HG03432 (cell line): Measurements from ENCODE around the gene PCBP3.
"Not testable (repeated sequence)": the region's sequence is repeated elsewhere in the genome, so short reads cannot be mapped to it uniquely, and the experiment has no call there.

Experiments used
- ATAC-seq: cut with Tn5 transposase; IDR thresholded peaks from one replicate; pipeline ENCODE4 v1.9.1; 2021; ENCODE audit warnings: mild to moderate bottlenecking, moderate library complexity; ENCODE audit not compliant: unreplicated experiment

Gene PCBP3

DNA sequence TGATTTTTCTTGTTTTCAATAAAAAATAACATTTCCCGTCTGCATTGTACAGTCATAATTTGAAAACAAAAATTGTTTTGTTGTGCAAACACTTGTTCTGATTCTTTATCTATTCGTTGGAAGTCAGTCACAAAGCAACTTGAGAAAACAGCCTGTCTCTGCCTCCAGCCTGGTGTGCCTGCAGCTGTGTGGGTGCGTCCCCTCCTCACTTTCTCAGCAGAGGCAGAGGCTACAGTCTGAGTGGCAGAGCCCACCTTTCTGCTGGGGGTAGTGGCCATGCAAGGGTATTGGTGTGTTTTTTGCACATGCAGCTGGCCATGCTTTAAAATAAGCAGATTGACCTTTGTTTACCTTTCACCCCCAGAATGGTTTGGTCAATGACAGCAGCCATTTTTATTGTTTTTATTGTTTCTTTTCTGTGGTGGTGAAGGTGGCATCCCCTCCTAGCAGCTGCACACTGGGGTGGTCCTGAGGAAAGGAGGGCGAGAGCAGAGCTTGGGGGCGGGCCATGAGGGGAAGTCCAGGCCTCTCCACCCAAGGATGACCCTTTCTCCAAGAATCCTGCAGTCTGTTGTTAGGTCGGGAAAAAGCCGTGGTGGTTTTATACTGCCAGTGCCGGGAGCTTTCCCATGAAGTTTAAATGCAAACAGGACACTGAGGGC, 159.6 kb downstream of the PCBP3 start:
- no peak for ATAC-seq

DNA sequence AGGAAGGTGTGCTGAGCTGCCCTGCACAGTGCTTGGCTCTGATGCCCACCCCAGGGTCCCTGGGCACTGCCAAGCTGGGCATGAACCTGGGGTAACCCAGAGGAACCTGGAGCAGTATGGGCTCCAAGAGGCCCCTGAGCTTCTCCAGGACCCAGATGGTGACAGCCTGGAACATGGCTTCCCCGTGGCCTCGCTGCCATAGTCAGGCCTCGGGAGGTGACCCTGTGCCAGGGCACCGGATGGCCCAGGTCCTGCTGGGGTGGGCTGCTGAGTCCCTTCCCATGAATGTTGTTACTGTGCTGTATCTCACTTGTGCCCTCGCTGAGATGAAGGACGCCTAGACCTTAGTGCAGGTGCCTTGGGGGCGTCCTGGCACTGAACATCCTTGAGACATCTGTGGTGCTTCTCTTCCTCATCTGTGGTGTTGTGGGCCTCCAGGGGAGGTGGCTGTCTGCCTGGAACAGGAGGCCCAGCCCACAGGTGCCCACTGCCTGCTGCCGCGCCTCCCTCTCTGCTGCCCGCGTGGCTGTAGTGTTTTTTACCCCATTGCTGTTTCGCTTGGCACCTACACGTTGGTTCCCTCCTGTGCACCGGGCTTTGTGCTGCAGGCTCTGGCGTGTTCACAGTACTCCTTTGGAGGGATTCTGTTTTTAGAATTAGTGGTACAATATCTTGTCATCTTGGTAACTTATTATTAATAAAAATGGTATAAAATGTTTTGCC, 160.3 kb downstream of the PCBP3 start:
- no peak for ATAC-seq

DNA sequence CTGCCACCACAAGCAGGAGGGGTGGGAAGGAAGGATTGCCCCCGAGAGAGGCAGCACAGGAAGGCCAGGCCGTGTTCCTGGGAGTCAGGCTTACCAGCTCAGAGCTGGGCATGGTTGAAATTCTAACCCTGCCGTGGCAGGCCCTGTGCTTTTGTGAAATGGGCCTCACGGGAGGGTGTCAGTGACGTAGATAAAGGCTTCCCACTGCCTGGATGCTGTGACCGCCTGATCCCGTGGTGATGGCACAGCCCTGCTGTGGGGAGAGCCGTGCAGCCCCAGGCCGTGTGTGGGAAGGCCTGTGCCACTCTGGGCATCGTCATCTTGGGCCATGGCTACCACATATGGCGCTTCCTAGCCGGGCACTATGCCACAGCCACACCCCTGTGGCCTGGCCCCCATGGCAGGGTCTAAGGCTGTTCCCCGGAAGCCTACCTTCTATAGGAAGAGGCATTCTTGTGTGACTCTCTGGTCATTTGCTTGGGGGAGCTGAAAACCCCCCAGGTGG, 161.3 kb downstream of the PCBP3 start:
- ATAC-seq = no peak

DNA sequence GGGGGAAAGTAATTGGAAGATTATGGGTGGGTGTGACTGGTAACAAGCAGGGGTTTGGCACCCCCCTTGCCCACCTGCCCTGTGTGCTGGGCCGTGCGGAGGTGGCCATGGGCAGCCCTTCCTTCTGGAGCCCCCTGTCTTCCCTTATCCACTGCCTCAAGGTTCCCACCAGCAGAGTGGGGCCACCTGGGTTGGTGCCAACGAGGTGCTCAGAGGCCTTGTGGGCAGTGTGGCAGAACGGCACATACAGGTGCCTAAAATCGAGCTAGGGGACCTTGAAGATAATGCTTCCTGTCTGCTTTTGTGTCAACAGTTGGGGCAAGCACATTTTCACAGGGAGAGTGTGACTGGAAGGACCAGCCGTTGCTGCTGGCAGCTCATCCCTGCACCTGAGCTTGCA, 161.8 kb downstream of the PCBP3 start:
- no peak for ATAC-seq

DNA sequence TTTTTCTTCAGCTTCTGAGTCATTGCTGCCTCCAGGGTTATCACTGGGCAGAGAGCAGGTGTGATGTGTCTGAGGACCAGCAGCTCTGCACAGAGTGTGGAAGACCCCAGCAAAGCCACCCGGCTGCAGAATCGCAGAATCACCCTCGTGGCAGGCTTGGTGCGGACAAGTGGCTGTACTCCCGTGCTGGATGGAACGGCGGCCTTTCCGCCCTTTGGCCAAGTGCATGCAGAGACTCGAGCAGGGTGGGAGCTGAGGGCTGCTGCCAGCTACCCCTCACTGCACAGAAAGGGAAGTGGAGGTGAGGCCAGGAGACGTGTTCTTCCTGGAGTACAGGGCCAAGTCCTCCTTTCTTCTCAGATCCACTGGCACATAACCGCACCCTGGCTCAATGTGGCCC, 162.5 kb downstream of the PCBP3 start:
- ATAC-seq = no peak

DNA sequence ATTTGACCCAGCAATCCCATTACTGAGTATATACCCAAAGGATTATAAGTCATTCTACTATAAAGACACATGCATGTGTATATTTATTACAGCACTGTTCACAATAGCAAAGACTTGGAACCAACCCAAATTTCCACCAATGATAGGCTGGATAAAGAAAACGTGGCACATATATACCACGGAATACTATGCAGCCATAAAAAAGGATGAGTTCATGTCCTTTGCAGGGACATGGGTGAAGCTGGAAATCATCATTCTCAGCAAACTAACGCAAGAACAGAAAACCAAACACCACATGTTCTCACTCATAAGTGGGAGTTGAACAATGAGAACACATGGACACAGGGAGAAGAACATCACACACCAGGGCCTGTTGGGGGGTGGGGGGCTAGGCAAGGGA, 165.1 kb downstream of the PCBP3 start:
- not testable (repeated sequence) for ATAC-seq

DNA sequence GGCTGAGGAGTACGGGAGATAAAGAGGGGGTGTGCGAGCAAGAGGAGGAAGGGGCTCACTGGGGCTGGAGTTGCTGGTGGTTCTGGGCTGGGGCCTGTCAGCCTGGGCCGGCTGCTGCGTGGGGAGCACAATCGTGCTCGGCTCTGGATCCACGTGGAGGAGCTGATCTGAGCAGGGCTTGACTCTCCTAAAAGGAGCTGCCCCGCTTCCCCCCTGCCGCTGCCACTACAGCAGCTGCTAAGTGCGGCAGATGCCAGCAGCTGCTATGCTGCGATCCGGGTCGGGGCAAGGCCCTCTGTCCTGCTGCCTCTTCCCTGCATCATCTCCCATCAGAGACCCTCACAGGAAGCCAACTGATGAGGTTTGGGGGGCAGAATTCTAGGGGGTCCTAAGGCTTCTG, 165.9 kb downstream of the PCBP3 start:
- ATAC-seq = no peak

DNA sequence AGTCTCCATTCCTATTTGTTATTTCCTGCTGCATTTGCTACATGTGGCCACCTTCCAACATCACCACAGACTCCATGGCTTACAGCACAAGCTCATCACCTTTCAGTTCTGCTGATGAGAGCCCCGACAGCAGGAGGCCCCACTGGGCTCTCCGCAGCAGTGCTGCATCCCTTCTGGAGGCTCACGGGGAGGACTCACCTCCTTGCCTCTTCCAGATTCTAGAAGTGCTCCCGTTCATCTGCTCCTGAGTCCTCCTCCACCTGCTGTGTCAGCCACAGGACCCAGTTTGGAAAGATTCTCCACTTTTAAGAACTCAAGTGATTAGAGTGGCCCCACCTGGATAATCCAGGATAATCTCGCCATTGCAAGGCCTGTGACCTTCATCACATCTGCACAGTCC, 167.6 kb downstream of the PCBP3 start:
- ATAC-seq = no peak

DNA sequence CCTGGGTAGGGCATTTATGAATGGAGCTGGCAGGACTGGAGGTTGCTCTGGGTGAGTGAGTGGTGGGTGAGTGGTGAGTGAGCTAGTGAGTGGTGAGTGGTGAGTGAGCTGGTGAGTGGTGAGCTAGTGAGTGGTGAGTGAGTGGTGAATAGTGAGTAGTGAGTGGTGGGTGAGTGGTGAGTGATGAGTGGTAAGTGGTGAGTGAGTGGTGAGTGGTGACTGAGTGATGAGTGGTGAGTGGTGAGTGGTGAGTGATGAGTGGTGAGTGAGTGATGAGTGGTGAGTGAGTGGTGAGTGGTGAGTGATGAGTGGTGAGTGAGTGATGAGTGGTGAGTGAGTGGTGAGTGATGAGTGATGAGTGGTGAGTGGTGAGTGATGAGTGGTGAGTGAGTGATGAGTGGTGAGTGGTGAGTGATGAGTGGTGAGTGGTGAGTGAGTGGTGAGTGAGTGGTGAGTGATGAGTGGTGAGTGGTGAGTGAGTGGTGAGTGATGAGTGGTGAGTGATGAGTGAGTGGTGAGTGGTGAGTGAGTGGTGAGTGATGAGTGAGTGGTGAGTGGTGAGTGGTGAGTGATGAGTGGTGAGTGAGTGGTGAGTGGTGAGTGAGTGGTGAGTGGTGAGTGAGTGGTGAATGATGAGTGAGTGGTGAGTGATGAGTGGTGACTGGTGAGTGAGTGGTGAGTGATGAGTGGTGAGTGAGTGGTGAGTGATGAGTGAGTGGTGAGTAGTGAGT, 170.8 kb downstream of the PCBP3 start:
- not testable (repeated sequence) for ATAC-seq

DNA sequence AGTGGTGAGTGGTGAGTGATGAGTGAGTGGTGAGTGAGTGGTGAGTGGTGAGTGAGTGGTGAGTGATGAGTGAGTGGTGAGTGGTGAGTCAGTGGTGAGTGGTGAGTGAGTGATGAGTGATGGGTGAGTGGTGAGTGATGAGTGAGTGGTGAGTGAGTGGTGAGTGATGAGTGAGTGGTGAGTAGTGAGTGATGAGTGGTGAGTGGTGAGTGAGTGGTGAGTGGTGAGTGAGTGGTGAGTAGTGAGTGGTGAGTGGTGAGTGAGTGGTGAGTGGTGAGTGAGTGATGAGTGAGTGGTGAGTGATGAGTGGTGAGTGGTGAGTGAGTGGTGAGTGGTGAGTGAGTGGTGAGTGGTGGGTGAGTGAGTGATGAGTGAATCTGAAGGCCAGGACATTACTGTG, 172.3 kb downstream of the PCBP3 start:
- ATAC-seq = not testable (repeated sequence)

DNA sequence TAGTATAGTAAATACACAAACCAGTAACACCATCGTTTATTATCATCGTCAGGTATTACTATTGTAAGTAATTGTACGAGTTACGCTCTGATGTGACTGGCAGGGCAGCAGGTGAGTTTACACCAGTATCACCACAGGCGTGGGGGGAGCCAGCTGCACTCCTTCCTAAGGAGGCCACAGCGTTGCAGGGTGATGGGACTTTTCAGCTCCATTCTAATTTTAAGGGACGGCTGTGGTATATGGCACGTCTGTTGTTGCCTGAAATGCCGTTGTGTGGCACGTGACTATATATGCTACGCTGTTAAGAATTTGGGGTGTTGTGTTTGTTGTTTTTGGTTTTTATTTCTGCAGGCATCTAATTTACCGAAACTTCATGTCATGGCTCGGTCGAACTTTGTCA, 173.3 kb downstream of the PCBP3 start:
- no peak for ATAC-seq

DNA sequence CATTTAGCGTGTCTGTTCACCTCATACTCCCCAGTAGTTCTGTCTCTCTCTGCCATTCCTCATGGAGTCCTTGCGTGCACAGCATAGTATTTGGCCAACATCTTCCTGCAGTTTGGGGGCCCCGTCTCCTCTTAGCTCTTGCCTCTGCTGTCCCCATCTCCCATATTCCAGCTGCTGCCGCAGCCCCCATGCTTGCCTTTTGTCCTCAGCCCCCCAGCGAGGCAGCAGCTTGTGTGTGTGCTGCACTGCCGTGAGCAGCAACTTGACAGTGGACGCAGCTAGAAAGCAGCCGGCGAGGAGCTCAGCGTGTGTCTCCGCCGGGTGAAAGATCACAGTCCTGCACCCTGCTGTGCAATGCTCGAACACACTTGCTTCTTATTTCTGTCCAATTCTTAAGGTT, 173.8 kb downstream of the PCBP3 start:
- no peak for ATAC-seq

DNA sequence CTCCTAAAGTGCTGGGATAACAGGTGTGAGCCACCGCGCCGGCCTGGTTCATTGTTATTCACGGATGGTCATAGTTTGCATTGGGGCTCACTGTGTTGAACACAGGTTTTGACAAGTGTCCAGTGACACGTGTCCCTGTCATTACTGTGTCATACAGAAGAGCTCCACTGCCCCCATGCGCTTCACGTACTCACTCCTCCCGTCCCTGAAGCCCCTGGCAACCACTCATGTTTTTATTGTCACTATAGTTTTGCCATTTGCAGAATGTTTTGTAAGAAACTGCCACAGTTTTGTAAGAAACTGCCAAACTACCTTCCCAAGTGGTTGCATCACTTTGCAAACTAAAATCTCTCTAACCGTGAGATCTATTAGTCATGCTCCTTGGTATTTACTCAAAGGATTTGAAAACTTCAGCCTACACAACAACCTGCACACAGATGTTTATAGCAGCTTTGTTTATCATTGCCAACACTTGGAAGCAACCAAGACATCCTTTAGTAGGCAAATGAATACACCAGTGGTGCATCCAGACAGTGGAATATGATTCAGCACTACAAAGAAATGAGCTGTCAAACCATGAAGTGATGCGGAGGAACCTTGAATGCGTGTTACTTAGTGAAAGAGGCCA, 174.9 kb downstream of the PCBP3 start:
- ATAC-seq = no peak

DNA sequence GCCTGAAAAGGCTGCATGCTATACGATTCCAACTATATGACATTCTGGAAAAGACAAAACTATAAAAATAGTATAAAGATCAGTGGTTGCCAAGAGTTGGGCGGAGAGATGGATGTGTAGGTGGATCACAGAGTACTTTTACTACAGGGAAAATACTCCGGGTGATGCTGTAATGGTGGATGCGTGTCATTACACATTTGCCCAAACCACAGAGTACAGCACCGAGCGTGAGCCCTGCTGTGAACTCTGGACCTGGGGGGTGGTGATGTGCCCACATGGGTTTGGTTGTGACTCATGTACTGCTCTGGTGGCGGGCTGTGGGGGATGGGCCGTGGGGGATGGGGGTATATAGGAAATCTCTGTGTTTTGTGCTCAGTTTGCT, 175.4 kb downstream of the PCBP3 start:
- ATAC-seq = no peak

DNA sequence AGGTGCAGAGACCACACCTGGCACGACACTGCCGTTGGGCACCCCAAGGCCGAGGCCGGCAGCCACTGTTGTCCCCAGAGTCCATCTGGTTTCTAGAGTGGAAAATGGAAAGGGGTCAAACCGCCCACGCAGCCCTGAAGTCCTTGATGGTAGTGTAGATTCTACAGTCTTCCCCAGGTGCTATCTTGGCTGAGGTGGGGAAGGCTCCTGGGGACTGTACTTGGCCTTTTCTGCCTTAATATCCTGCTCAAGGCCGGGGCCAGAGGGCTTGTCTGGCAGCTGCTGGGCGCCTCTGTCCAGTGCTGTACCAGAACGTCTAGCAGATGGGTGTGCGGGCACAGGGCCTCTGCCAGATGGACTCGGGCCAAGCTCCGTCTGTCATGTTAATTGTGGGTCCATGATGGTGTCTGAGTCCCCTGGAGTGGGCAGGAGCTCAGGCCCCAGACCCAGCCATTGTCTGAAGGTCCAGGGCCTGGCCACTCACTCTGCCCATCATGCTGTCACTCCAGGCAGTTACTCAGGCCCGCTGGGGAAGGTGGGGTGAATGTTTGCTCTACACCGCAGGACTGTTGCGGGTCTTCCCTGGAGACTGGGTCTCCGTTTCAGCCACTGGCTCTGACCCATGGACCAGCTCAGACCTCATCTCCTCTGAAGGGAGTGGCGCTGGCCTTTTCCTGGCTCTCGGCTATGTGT, 176.1 kb downstream of the PCBP3 start:
- ATAC-seq = no peak

DNA sequence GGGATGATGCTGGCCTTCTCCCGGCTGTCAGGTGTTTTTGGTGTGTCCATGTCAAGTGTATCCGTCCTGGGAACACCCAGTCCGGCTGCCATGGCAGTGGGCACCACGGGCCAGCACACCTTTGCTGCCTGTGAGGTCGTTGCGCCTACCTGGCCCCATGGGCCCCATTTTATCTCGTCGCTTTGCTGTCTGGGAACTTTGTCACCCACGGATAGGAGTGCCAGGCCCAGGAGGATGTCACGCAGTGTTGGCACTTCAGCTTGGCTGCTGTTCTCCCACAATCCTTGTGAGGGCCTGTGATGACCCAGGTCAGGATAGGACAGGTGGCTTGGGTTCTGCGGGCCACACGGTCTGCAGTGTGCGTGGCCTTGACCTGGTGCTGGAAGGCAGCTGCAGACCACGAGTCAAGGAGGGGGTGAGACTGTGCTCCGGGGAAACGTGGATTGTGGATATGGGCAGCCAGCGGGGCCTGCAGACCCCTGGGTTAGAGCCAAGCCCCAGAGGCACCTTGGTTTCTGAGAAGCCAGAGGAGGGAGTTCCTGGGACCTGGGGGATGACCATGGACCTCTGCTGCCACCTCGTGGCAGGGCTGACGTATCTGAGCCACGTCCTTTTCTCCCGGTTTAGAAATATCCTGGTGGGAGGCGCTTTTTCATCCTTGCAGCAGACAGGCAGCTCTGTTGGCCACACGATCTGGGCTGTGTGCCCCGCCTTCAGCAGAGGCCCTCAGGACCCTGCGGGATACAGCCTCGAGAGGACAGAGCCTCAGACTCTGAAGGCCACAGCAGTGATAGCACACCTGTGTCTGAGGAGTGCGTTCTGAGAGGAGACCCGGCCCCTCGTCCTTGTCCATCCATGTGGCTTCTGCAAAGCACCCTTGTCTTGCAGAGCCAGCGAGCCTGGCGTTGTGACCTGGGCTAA, 176.9 kb downstream of the PCBP3 start:
- no peak for ATAC-seq

DNA sequence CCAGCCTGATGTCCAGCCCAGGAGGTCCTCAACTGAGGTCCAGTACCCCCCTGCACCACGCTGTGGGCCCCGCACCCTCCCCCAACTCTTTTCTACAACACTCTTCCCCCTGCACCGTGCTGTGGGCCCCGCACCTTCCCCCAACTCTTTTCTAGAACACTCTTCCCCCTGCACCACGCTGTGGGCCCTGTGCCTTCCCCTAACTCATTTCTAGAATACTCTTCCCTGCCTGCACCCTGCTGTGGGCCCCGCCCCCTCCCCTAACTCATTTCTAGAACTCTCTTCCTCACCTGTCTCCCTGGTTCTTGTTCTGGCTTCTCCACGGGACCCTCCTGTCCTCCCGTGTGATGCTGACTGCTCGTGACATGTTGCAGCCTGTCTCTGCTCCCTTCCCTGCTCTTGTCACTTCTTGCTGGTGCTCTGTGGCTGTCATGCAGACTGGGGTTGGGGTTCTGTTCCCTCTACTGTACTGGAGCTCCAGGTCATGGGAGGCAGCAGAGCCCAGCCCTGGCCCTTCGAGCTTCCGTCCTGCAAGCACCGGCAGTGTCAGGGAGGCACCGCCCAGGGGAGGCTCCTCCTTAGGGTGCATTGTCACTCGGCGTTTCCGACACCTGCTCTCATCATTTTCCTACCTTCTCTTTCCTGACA, 177.9 kb downstream of the PCBP3 start:
- ATAC-seq = no peak

DNA sequence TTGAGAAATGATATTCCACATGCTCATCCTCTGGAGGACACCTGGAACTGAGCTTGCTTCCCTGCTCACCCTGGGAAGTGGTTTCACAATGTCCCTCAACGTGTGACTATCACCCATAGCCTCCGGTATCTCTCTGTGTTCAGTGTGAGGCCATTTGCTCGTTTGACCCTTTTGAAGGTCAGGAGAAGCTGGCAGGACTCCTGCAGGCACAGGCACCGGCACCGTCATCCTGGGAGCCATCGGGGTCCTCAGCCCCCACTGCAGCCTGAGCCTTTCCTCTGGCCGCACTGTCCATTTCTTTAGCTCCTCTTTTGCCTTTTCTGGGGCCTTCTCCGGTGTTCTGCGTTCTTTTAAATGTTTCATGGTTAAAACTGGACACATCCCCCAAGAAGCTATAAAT, 178.5 kb downstream of the PCBP3 start:
- no peak for ATAC-seq

DNA sequence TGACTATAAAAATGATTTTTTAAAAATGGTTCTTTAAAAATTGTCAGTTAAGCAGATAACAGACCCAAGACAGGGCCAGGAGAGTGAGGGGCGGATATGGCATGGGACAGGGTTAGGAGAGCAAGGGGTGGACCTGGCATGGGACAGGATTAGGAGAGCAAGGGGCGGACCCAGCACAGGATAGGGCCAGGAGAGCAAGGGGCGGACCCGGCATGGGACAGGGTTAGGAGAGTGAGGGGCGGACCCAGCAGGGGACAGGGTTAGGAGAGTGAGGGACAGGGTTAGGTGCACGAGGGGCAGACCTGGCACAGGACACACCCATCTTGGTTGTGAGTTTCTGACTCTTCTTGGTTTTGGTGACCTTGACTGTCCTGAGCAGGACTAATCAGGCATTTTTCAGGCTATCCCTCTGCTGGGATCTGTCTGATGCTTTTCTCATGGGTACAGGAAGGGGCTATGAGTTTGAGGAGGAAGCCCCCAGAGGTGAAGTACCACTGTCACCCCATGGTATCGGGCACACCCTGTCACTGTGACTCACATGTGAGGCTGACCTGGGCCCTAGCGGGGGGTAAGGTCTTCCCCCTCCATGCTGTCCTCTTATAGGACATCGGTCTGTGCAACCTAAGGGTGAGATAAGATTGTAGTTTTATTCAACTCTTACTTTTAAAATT, 179.0 kb downstream of the PCBP3 start:
- ATAC-seq = no peak
